ENCODE results near the gene DUS3L.

DUS3L gene

GRCh38 chr19:5822181-5822844 lies 31.4 kb upstream of the DUS3L start:
- no peak for DNase-seq

GRCh38 chr19:5821521-5822180 lies 30.7 kb upstream of the DUS3L start:
- DNase-seq, result no peak

- no peak for DNase-seq
Measured at GRCh38 chr19:5820785-5821184, 29.8 kb upstream of the DUS3L start.

- DNase-seq, result no peak
Measured at GRCh38 chr19:5818594-5818993, 27.6 kb upstream of the DUS3L start.

- DNase-seq, result no peak
Measured at GRCh38 chr19:5817218-5817617, 26.3 kb upstream of the DUS3L start.

GRCh38 chr19:5814852-5815246 lies 23.9 kb upstream of the DUS3L start:
- no peak for DNase-seq

GRCh38 chr19:5814123-5814851 lies 23.3 kb upstream of the DUS3L start:
- DNase-seq, result no peak

- no peak for DNase-seq
Measured at GRCh38 chr19:5811117-5811516, 20.2 kb upstream of the DUS3L start.

GRCh38 chr19:5809469-5809868 lies 18.5 kb upstream of the DUS3L start:
- no peak for DNase-seq

- no peak for DNase-seq
Measured at GRCh38 chr19:5809053-5809452, 18.1 kb upstream of the DUS3L start.

- DNase-seq, result no peak
Measured at GRCh38 chr19:5808120-5808816, 17.3 kb upstream of the DUS3L start.

GRCh38 chr19:5806905-5807304 lies 15.9 kb upstream of the DUS3L start:
- no peak for DNase-seq

GRCh38 chr19:5806133-5806489 lies 15.1 kb upstream of the DUS3L start:
- DNase-seq, result no peak

GRCh38 chr19:5805462-5806132 lies 14.6 kb upstream of the DUS3L start:
- DNase-seq, result peak; percentile 61

- DNase-seq, result peak; percentile 62
Measured at GRCh38 chr19:5804516-5805461, 13.8 kb upstream of the DUS3L start, which contains the start of gene NRTN. TSS of gene NRTN (plus strand) at chr19:5805067. CDS start at chr19:5824166, 19,099 bp downstream.

GRCh38 chr19:5803752-5804515 lies 13.0 kb upstream of the DUS3L start:
- DNase-seq, result peak; percentile 92

GRCh38 chr19:5803441-5803751 lies 12.4 kb upstream of the DUS3L start:
- DNase-seq, result no peak

GRCh38 chr19:5801796-5802619 lies 11.0 kb upstream of the DUS3L start:
- DNase-seq, result no peak

GRCh38 chr19:5800361-5801270 lies 9.7 kb upstream of the DUS3L start:
- no peak for DNase-seq
